Ammon's horn (tissue), 1 donor: ENCODE results near the gene XRCC1.
"Not testable (repeated sequence)": the region's sequence is repeated elsewhere in the genome, so short reads cannot be mapped to it uniquely, and the experiment has no call there.

ENCODE experiments used
- DNase-seq: peaks from one replicate; pipeline ENCODE4 v3.0.0-alpha.2; 2016; ENCODE audit warnings: low spot score

The XRCC1 gene

DNA sequence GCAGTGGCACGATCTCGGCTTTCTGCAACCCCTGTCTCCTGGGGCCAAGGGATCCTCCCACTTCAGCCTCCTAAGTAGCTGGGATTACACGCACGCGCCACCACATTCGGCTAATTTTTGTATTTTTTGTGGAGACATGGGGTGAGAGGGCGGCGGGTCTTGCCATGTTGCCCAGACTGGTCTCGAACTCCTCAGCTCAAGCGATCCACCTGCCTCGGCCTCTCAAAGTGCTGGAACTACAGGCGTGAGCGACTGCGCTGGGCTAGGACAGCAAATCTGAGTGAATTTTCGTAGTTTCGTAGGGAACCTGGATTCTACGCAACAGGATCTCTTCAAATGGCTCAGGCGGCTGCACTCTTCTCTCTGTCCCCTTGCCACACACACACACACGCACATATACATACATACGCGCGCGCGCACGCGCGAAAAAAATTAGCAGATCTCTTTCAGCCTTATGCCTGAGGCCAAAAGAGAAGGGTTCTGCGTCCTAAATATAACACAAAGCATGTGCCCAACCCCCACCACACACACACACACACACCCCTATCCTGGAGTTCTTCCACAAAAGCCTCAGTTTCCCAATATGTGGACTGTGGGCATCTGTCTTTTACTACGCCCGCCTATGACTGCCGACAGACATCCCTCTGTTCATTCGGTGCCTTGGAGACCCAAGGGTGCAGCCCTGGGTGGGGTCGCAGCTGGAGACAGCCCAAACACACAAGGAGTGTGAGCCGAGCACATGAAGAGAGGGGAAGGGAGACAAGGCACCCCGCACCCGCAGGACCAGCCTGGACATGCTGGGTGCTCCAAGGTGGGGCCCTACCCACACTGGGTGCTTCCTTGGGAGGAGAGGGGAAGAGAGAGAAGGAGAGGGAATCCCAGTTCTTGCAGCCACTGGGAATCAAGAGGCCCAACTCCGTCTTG, 890 bp upstream of the XRCC1 start:
- no peak for DNase-seq

DNA sequence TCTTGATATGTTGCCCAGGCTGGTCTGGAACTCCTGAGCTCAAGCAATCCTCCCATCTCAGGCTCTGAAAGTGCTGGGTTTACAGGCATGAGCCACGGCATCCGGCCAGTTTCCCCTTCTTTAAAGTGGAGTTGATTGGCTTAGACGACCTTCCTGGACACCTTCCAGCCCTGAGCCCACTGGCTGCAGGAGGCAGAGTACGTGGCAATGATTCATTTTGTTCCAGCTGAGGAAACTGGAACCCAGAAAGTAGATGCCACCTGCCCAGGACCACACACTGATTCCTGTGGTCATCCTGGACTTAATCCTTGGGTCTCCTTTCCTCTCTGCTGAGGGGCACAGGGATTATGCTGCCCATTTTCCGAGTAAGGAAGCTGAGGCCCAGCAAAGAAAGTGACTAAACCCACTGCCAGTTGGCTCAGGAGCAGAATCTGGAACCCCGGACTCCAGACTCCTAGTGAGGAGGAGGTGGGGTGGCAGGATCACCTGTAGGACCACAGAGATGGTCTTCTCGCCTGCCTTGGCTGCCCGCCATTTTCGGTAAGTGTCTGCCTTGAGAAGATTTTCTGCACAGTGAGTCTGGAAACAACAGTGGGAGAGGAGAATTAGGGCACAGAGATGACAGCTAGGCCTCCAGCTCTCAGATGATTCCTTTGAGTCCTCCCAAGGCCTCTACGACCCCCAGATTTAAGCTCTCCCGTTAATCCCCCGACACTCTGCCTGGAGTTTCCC, 737 bp downstream of the XRCC1 start:
- no peak for DNase-seq

DNA sequence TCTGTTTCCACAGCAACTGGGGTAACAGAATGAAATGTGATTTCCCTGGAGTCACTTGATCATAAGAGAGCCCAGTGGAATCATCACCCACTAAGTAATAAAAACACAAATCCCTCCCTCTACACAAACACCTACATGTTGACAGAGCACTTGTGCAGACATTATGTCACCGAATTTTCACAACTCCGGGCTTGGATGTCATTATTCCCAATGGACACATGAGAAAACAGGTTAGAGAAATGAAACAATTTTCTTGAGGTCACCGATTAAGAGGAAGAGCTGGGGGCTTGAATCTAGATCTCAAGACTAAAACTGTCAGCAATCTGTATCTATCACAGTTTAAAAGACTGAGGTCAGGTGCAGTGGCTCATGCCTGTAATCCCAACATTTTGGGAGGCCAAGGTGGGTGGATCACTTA, 3.1 kb downstream of the XRCC1 start:
- no peak for DNase-seq

DNA sequence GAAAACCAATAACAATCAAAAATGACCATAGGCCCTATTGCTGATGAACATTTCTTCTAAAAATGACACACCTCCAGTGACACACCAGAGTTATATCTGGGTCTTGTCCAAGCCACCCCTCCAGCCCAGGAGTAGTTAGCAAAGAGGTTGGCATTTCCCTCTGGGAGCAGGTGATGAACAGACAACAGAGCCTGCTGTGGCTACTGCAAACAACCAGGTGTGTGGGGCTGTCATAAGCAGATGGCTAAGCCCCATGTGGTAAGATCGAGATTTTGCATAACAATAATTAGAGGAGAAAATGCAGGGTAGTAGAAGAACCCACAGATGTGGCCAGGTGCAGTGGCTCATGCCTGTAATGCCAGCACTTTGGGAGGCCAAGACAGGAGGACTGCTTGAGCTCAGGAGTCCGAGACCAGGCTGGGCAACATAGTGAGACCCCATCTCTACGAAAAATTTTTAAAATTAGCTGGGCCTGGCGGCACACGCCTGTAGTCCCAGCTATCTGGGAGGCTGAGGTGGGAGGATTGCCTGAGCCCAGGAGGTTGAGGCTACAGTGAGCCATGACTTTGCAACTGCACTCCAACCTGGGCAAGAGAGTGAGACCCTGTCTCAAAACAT, 5.0 kb downstream of the XRCC1 start:
- DNase-seq = no peak

DNA sequence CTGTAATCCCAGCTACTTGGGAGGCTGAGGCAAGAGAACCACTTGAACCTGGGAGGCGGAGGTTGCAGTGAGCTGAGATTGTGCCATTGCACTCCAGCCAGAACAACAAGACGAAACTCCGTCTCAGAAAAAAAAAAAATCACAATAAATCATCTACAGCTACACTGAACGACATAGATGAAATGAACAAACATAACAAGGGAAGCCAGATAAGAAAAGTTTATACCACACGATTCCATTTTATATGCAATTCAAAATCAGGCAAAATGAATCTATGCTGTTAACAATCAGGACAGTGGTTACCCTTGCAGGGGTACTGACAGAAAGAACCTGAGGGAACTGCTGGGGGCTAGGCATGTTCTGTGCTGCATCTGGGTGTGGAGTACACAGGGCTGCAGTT, 5.7 kb downstream of the XRCC1 start:
- DNase-seq = no peak

DNA sequence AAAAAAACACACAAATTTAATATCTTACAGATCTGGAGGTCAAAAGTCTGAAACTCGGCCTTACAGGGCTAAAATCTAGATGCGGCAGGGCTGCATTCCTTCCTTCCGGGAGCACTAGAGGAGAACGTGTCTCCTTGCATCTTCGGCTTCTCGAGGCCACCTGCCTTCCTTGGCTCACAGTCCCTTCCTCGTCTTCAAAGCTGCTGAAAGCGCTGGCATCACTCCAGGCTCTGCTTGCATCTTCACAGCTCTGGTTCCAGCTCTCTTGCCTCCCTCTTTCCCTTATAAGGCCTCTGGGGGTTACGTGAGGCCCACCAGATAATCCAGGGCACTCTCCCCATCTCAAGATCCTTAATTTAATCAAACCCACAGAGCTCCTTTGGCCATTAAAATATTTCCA, 10.5 kb downstream of the XRCC1 start:
- DNase-seq = peak; percentile 45

DNA sequence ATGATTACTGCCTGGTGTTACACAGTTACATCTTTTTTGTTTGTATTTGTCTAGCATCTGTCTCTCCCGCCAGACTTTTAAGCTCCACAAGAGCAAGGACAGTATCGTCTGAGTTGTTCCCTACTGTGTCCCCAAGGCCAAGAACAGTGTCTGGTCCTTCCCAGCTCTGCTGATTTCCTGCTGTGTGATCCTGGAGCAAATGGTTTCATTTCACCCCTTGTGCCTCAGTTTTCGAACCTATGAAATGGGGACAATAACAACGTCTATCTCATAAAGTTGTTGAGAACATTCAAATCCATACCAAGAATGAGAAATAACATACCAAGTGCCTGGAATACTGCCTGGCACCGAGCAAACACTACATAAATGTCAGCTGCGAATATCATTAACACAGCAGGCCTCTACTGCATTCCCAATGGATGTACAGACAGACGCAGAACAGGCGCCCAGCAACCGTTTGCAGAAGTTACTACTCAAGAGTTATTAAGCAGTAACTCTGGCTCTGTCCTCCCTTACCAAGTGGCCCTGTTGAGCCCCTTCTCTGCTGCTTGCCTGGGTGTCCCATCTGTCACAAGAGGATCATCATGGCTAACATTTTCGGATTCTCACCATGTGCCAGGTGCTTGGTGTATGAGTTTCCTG, 11.4 kb downstream of the XRCC1 start:
- DNase-seq = no peak

DNA sequence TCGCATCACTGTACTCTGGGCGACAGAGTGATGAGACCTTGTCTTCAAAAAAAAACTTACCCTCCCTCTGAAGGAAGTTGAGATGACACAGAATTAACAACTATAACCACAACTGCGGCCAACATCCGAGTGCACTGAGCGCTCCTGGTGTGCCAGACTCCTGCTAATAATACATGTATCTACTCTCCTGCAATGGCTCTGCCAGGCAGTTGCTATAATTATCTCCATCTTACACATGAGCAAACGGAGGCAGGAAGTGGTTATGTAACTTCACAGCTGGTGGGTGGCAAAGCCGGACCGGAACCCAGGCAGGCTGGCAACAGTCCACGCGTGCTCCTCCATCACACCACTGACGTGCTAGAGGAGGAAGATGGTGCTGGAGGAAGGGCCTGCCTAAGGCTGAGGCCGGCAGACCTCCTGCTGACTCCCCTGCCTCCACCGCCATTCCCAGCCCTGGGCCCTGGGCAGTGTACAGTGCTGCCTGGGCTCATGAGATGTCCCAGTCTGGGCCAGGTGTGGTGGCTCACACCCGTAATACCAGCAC, 12.6 kb downstream of the XRCC1 start:
- DNase-seq = peak; percentile 90

DNA sequence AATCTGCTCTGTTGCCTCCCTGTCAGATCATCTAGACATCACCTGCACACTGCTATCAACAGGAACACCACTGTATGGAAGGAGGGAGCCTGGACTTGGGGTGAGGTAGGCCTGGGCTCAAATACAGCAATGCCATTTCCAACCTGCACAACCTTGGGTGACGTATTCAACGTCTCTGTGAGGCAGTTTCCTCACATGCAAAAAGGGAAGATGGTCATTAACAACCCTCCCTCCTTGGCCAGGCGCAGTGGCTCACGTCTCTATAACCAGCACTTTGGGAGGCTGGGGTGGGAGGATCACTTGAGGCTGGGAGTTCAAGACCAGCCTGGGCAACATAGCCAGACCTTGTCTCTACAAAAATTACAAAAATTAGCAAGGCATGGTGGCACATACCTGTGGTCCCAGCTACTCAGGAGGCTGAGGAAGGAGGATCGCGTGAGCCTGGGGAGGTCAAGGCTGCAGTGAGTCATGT, 13.1 kb downstream of the XRCC1 start:
- no peak for DNase-seq

DNA sequence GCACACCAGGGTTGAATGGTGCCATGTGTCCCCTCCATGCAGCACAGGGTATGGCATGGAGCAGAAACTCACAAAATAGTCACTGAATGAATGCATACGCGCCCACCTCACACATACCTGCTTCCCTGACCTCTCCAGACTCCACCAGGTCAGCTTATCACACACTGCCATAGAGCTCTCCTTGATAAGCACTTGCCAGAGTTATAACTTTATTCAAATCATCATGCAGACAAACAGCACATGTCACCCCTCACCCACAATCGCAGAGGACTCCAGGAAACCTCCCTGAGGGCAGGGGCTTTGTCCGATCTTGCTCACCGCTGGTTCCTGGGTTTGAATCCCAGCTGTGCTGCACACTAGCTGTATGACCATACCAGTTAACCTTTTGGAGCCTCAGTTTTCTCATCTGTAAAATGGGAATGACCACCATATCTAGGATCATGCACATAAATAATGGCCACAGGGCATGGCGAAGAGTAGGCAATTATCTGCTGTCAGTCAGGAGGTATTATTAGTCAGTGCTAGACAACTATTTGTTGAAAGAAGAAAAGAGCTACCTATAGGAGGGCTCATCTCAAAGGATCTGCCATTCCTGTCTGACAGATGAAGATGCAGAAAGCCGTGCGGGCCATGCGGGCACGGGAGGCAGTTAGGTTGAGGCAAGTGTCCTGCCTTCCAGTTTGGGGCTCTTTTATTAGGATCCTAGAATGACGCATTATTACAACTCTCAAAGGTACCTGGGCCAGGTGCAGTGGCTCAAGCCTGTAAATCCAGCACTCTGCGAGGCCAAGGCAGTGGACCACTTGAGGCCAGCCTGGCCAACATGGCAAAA, 14.0 kb downstream of the XRCC1 start:
- no peak for DNase-seq

DNA sequence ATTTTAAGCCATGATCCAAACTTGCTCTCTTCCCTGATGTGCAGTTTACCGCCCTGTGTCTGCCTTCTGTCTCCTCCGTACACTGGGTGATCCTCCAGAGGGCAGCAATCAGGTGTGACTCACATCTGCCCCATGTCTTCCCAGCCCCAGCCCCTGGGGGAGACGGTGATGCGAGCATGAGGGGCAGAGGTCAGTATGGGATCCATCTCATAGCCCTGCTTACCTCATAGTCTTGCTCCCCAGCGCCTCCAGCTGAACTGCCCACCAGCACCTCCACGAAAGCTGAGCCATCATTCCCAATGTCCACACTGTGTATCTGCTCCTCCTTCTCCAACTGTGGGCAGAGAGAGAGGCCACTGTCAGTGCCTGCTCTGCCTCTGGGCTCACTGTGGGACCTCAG, 14.6 kb downstream of the XRCC1 start:
- no peak for DNase-seq

DNA sequence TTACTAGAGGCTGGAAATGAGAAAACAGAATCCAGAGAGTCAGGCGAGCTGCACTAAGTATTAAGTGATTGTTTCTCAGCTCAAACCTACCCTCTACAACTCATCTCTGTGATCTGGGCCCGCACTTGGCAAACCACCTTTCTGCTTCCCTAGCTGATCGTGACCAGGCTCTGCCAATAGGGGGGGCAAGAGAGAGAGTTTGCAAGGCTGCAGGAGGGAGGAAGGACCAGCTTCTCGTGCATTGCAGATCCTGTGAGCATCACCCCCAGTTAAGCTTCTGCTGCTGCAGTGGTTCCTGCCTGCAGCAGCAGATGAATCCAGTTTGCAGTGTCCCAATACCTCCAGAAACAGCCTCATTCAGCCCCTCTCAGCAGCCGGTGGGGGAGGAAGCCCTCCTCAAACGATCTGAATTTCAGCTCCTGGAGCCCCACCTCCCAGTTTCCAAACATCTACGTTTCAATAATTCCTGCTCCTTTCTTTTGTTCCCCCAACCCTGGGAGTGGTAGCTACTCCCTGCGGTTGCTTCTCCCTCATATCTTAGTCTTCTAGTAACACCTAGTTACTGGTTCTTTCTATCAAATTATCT, 20.0 kb downstream of the XRCC1 start:
- DNase-seq = peak; percentile 89

DNA sequence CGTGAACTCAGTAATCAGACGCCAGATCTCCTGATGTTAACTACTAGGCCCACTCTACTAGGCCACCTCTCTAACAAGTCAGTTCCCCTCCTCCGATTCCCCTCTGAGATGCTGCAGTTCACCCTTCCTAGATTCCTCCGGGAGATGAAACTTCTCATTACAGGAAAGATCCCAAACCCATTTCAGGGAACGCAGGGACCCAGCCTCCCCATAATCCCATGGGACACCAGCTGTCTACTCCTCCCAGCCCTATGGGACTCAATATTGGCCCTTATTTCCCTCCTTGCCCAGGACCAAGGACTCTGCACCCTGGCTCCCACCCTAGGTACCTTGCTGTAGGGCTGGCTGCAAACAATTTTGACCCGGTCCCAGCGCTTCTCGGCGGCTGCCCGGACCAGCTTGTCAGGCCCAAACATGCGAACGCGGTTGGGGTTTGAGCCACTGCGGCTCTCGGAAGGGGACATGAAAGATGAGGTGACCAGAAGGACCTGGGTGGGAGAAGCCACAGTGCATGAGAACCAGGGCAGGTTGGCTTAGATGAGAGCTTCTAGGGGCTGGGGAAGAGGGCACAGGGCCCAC, 20.9 kb downstream of the XRCC1 start:
- no peak for DNase-seq

DNA sequence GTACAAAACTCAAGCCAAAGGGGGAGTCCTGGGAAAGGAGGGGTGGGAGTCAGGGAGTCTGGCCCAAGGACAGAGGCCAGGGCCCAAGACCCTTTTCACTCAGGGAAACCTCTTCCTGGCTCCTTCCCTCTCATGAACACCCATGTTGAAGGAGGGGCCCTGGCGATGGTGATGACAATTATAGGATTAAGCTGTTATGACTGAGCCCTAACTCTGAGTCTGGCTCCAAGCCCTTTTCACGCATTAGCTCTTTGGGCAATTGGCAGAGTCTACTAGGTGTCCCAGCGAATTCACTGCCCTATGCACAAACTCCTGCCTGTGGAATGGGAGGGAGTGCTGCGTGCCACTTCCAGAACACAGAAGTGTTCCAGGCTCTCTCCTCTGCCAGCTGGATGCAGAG, 21.7 kb downstream of the XRCC1 start:
- no peak for DNase-seq

DNA sequence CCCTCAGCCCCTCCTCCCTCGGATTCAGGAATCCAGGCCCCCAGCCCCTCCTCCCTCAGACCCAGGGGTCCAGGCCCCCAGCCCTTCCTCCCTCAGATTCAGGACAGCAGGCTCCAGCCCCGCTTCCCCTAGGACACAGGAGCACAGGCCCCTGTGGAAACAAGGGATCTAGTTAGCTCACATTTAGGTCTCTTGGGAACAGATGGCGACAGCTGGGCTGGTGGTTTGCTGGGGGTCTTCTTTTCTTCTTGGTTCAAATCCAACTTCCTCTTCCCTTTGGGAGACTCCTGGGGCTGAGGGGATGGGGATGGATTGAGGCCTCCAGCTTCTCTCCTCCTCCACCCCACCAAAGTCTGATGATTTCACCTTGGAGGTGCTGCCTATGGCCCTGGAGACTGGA, 22.7 kb downstream of the XRCC1 start:
- DNase-seq = no peak

DNA sequence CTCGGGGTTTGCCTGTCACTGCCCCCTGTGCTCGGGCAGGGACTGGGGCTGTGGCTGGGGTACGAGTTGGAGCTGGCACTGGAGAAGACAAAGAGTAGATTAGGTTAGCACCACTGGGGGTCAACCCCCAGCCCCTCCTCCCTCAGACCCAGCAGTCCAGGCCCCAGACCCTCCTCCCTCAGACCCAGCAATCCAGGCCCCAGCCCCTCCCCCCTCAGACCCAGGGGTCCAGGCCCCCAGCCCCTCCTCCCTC, 23.2 kb downstream of the XRCC1 start:
- no peak for DNase-seq

DNA sequence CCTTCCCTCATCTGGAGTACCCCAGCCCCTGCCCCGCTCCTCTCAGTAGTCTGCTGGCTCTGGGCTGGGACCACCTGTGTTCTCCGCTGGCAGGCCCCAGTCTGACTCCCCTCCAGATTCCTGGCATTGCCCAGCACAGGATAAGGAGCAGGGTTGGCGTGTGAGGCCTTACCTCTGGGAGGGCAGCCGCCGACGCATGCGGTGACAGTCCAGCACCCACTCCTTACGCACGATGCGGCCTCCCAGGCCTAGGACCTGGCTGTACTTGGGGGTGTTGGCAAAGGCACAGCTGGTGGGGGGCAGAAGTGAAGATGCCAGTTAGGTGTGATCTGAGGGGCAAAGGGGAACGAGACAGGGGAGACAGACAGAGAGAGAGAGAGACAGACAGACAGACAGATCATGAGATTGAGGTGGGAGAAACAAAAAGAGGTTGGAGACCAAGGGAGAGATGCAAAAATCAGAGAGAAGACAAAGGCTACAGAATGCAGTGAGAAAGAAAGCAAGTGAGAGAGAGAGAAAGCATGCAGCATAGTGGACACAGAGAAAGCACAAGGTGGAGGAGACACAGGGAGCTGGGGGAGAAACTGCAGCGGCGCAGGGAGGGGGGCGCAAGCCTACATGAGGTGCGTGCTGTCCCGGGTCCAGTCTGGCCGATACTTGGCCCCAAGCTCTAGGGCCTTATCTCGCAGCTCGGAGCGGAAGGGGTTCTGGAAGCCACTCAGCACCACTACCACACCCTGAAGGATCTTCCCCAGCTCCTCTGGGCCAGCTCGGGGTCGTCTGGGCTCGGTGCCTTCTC, 23.7 kb downstream of the XRCC1 start:
- DNase-seq = no peak

DNA sequence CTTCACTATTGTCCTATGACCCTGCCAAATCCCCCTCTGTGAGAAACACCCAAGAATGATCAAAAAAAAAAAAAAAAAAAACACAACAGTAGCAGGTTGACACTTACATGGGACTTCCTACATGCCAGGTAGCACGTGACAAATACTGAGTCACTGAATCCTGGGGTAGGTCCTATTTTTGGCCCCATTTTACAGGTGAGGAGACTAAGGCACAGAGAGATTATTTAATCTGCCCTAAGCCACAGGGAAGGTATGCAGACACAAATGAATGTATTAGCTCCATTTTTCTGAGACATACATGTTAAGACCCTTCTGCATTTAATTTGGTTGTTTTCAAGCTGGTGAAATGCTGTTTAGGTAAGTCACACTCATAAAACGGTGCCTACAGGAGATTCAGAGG, 26.6 kb downstream of the XRCC1 start:
- no peak for DNase-seq

DNA sequence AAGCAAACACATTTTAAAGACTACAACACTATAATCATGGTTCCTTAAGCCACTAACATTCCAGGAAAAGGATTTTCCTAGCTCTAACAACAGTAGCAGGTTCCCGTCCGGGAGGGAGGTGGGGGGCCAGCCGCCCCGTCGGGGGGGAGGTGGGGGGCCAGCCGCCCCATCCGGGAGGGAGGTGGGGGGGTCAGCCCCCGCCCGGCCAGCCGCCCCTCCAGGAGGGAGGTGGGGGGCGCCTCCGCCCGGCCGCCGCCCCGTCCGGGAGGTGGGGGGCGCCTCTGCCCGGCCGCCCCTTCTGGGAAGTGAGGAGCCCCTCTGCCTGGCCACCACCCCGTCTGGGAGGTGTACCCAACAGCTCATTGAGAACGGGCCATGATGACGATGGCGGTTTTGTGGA, 27.4 kb downstream of the XRCC1 start:
- DNase-seq = not testable (repeated sequence)

DNA sequence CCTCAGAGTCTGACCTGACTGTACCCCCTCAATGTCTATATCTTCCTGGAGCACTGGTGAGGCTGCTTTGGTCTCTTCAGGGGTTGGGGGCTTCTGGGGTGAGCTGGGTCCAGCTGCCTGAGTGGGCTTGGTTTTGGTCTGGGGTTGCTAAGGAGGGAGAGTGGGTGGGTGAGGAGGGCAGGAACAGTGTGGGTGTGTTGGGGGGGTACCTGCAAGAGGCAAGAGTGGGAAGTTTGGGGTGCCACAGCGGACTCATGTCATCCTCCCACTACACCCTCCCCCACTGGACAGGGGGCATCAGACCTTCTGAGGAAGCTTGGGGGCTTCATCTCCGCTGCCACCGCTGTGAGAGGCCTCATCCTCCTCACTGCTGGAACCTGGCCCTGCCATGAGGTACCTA, 28.7 kb downstream of the XRCC1 start:
- DNase-seq = no peak
